ENCODE data around the gene NKD2. TPM values are rescaled to one million over a fixed set of nuclear protein-coding genes. Genes with fewer than 3 reads are reported as not detected.

The NKD2 gene
- total RNA-seq, 1 donor from 2014 or later = 28.3 TPM

- H3K4me1 Mint-ChIP-seq (ENCODE audit: low read depth) = no peaks in the 10 kb centered on the region
- H3K27ac Mint-ChIP-seq = no peak overlapping the region
- no peak overlapping the region for H3K4me3 Mint-ChIP-seq (ENCODE audit: low read depth)
Measured at GRCh38 chr5:964821-965220, 43.8 kb upstream of the NKD2 start.

GRCh38 chr5:965604-966344, 42.8 kb upstream of the NKD2 start:
- Mint-ChIP-seq H3K9me3 (ENCODE audit: low read depth) (no peaks in the 10 kb centered on the region), H3K27me3 (peaks cover 40% of the 10 kb centered on the region), H3K36me3 (ENCODE audit: insufficient read depth) (no peaks in the 10 kb centered on the region), H3K4me1 (ENCODE audit: low read depth) (no peaks in the 10 kb centered on the region), H3K4me3 (ENCODE audit: low read depth) (no peak overlapping the region), H3K27ac (no peak overlapping the region)
- no peak for TF ChIP-seq CTCF (IDR thresholded peaks at IDR 0.05; ENCODE audit: unreplicated experiment)
- DNase-seq (ENCODE audit: low spot score, unreplicated experiment) = no peak

More at GRCh38 chr5:964821-965220, 43.8 kb upstream of the NKD2 start:
- H3K27me3 Mint-ChIP-seq = peaks cover 37% of the 10 kb centered on the region
- no peaks in the 10 kb centered on the region for H3K9me3 Mint-ChIP-seq (ENCODE audit: low read depth)
- no peak for DNase-seq (ENCODE audit: low spot score, unreplicated experiment)
- TF ChIP-seq CTCF (IDR thresholded peaks at IDR 0.05; ENCODE audit: unreplicated experiment) = no peak
- no peaks in the 10 kb centered on the region for H3K36me3 Mint-ChIP-seq (ENCODE audit: insufficient read depth)

- TF ChIP-seq CTCF (IDR thresholded peaks at IDR 0.05; ENCODE audit: unreplicated experiment) = no peak
- Mint-ChIP-seq H3K4me3 (ENCODE audit: low read depth) (no peak overlapping the region), H3K27ac (no peak overlapping the region), H3K4me1 (ENCODE audit: low read depth) (no peaks in the 10 kb centered on the region), H3K27me3 (peaks cover 40% of the 10 kb centered on the region), H3K36me3 (ENCODE audit: insufficient read depth) (no peaks in the 10 kb centered on the region), H3K9me3 (ENCODE audit: low read depth) (no peaks in the 10 kb centered on the region)
- DNase-seq (ENCODE audit: low spot score, unreplicated experiment) = no peak
Measured at GRCh38 chr5:966345-966710, 42.3 kb upstream of the NKD2 start.

- H3K4me3 Mint-ChIP-seq (ENCODE audit: low read depth) = no peak overlapping the region
- no peak for TF ChIP-seq CTCF (IDR thresholded peaks at IDR 0.05; ENCODE audit: unreplicated experiment)
- no peak for DNase-seq (ENCODE audit: low spot score, unreplicated experiment)
- H3K27me3 Mint-ChIP-seq = peaks cover 45% of the 10 kb centered on the region
- no peak overlapping the region for H3K27ac Mint-ChIP-seq
- no peaks in the 10 kb centered on the region for H3K36me3 Mint-ChIP-seq (ENCODE audit: insufficient read depth)
- no peaks in the 10 kb centered on the region for H3K4me1 Mint-ChIP-seq (ENCODE audit: low read depth)
- no peaks in the 10 kb centered on the region for H3K9me3 Mint-ChIP-seq (ENCODE audit: low read depth)
Measured at GRCh38 chr5:966941-967340, 41.7 kb upstream of the NKD2 start.

GRCh38 chr5:968881-969280, 39.7 kb upstream of the NKD2 start:
- H3K9me3 Mint-ChIP-seq (ENCODE audit: low read depth) = no peaks in the 10 kb centered on the region
- no peak overlapping the region for H3K4me3 Mint-ChIP-seq (ENCODE audit: low read depth)
- no peak for DNase-seq (ENCODE audit: low spot score, unreplicated experiment)
- no peak overlapping the region for H3K27ac Mint-ChIP-seq
- no peaks in the 10 kb centered on the region for H3K36me3 Mint-ChIP-seq (ENCODE audit: insufficient read depth)
- H3K4me1 Mint-ChIP-seq (ENCODE audit: low read depth) = no peaks in the 10 kb centered on the region
- peaks cover 57% of the 10 kb centered on the region for H3K27me3 Mint-ChIP-seq
- TF ChIP-seq CTCF (IDR thresholded peaks at IDR 0.05; ENCODE audit: unreplicated experiment) = no peak
